HG02852 (cell line): ENCODE results near the gene FAM20C.

ENCODE experiments used
- ATAC-seq: cut with Tn5 transposase; IDR thresholded peaks from one replicate; pipeline ENCODE4 v1.9.1; 2021; ENCODE audit warnings: mild to moderate bottlenecking, moderate library complexity; ENCODE audit not compliant: unreplicated experiment

The FAM20C gene

GRCh38 chr7:266851-267840 is 74.8 kb downstream of the FAM20C start:
- ATAC-seq = no peak

- no peak for ATAC-seq
Measured at GRCh38 chr7:268991-269390, 76.6 kb downstream of the FAM20C start.

- ATAC-seq = no peak
Measured at GRCh38 chr7:269721-270120, 77.3 kb downstream of the FAM20C start.

DNA sequence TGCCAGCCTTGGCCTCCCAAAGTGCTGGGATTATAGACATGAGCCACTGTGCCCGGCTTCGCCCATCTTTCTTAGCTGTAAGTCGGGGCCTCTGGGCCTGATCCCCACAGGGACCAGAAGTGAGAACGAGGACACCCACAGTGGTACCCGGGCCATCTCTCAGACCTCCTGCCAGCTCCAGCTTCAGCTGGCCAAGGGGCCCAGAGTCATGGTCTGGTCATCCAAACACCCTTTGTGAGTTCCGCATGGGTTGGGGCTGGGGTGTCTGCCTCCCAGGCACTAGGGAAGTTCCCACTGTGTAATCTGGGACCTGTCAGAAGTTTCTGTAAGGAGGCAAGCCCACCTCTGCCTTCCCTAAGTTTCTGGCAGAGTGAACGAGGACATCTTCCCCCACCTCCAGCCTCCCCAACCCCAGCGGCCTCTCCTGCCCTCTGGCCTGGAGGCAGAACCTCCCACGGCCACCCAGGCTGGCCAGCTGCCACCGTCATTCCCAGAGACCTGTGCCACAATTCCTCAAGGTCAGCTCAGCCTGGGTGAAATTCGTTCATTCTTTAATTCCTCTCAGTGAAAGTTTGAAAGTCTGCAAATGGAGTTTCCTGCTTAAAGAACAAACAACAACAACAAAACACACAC is 78.1 kb downstream of the FAM20C start:
- no peak for ATAC-seq

DNA sequence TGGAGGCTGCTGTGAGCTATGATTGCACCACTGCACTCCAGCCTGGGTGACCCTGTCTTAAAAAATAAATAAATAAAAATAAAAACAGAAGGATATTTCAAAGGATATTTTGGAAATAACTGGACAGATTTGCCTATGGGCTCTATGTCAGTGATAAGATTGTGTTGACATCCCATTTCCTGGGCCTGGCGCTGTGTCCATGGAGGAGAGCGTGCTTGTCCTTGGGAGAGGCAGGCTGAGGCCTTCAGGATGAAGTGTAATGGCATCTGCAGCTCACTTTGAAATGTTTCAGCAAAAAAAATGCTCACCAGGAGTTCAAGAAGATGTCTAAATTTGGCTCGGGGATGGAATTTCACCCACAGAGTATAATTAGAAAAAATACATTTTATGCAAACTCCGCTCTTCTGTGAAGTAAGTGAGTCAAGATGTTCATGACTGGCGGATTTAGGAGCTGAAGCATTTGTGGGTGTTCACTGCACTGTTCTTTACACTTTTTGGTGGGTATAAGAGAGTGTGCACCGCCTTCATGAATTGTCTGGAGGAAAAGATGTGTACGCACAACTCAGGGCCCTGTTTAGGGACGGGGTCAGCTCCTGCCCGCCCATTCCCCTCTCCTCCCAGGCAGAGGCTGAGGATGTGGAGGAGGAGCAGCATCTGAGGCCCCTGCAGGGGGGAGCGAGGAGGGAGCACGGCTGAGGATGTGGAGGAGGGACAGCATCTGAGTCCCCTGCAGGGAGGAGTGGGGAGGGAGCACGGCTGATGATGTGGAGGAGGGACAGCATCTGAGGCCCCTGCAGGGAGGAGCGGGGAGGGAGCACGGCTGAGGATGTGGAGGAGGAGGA is 79.1 kb downstream of the FAM20C start:
- ATAC-seq = no peak

- ATAC-seq = no peak
Measured at GRCh38 chr7:272108-272615, 79.8 kb downstream of the FAM20C start.

- no peak for ATAC-seq
Measured at GRCh38 chr7:272631-273030, 80.3 kb downstream of the FAM20C start.

DNA sequence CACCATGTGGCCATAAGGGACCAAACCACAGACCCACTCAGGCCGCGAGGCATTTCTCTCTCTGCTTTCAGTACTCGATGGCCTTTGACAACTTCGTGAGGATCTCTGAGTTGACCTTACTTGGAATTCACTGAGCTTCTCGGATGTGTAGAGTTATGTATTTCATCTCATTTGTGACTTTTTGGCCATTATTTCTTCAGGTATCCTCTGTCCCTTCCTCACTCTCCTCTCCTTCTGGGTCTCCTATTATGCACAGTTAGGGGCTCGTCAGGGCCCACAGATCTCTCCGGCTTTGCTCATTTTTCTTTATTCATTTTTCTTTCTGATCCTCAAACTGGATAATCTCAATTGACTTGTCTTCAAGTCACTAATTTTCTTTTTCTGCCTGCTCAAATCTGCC is 81.0 kb downstream of the FAM20C start:
- no peak for ATAC-seq

- no peak for ATAC-seq
Measured at GRCh38 chr7:274266-274665, 81.9 kb downstream of the FAM20C start.

DNA sequence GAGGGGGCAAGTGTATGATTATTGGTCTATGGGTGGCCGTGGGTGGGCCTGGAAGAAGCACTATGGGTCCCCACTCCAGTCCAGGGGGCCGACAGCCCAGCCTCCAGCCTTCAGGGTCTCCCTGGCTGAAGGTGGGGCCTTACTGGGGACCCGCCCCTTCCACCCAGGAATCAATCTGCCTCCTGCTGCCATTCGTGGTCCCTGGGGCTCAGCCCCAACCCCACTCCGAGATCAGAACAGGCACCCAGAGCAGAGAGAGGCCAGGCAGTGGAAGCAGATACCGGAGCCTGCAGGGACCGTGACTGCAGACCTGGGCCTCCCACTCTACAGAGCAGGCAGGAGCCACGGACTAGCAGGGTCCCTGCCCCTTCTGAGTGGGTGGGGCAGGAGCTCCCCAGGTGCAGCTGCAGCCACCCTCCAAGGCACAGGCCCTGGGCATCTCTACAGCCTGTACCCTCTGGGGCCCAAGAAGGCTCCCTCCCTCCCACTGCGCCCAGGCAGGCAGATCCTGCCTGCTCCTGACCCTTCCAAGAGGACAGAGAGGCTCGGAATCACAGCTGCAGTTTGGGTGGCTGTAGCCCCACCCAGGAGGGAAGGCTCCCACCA is 84.0 kb downstream of the FAM20C start:
- ATAC-seq = no peak

DNA sequence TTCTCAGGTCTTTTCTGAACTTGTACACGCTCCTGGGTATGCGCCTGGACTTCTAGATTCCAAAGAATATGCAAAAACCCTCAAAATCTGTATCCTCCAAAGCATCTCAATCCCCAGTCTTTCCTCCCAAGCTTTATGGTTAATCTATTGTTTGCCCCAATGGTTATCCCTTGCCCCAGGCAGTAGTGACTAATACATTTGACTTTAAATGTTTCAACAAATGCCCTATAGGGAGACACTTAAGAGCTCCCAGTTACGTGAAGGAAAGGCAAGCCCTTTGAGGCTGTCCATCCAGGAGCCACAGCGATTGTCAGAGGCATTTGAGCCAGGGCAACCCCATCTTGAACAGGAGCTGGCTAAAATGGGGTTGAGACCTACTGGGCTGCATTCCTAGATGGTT is 84.9 kb downstream of the FAM20C start:
- no peak for ATAC-seq

DNA sequence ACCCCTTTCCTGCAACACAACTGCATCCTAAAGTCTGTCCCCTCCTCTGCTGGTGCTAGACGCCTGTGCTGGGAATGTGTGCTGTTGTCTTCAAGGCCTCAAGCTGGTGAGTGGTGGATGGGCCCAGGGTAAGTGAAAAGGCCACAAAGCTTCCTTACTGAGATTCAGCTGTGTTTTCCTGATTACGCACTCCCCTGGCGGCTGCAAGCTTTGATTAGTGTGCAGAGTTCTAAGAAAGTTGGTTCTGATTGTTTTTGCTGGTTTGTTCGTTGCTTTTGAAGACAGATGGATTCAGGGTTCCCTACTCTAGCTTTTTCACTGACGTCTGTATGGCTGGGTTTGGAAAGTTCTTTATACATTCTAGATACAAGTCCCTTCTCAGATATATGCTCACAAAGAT is 85.7 kb downstream of the FAM20C start:
- no peak for ATAC-seq

DNA sequence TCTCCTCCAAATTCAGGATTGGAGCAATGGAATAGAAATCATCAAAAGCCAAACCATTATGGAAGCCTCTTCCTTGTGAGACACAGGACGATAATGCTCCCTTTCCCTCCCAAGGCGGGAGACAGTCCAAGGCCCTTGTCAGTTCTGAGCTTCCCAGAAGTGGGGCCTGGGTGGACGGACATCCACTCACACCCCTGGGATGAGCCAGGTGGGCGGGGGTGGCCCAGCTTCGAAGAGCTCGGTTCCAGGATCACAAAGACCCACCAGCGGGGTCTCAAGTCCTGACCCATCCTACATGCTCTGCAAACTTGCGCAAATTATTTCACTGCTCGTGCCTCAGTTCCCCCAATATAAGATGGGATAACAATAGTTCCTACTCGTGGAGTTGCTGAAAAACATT is 87.5 kb downstream of the FAM20C start:
- ATAC-seq = no peak

GRCh38 chr7:280461-280860 is 88.1 kb downstream of the FAM20C start:
- no peak for ATAC-seq

DNA sequence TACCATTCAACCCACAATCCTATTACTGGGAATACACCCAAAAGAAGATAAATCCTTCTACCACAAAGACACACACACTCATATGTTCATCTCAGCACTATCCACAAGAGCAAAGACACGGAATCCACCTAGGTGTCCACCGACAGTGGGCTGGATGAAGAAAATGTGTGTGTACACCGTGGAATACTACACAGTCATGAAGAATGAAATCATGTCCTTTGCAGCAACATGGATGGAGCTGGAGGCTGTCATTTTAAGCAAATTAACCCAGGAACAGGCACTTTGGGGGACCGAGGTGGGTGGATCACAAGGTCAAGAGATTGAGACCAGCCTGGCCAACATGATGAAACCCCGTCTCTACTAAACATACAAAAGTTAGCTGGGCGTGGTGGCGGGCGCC is 89.3 kb downstream of the FAM20C start:
- ATAC-seq = no peak

DNA sequence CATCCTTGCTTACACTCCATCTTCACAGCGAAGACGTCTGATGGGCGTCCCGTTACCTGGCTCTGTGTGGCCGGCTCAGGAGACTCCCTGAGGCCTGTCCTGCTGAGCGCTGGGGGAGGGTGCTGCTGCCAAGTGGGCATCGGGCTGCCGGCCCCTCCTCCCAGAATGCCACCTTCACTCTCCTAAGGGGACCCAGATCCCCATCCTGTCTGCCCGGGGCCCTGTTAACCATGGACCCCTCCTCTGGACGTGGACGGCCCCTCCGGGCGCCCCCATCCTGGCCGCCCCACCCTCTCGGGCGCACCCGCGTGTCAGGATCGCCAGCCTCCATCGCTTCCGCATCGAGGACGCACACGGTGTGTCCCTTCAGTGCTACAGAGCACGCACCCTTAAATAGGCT is 90.2 kb downstream of the FAM20C start:
- no peak for ATAC-seq

DNA sequence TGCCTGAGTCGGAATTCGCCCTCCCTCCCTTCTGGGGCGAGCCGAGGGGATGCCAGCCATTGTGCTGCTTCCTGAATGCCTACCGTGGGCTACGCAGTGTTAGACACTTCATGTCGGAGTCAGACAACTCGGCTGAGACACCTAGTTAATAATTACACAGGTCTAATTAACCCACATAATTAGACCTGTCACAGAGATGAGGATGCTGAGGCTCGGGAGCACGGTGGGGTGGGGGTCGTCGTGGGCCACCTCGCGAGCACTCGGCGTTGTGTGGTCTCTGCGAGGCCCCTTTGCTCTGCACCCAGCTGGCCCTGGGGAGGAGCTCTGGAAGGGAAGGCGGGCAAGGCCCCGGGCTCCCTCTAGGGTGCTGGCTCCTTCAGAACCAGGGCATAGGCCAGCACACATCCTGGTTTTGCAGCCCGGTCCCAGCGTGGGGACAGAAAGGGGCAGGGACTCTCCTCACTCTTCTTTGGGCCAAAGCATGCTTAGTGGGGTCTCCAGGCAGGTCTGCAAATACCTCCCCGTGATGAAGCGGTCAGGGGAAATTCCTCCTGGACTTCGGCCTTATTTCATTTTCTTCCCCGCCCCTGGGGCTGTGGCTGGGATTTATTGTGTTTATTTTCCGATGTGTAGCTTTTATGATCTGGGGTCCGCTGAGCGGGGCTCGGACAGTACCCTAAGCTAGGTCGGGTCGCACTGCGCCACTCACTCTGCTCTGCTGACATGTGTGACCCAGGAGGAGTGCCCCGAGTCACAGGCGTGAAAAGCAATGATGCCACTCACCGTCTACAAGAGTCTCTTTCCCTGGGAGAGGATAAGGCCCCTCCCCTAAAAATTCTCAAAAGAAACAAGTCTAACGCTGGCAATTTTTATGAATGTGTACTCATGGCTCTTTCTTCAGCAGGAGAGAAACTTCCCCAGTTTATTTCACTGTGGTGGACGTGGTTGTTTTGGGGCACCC is 92.7 kb downstream of the FAM20C start:
- ATAC-seq = no peak

DNA sequence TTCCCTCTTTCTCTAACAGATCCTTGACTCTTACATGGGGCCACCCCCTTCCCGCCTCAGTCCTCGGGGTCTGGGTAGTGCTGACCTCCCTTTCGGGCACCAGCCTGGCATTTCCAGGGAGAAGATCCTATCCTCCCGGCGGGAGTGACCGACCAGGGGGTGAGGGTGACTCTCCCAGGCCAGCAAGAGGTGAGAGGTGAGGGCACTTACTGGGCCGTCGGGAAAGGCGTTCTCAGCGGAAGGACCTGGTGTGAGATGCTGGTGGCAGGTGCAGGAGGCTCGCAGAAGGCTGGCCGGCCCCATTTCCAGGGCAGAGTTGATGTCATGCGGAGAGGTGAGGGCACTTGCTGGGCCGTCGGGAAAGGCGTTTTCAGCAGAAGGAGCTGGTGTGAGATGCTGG is 93.4 kb downstream of the FAM20C start:
- no peak for ATAC-seq

DNA sequence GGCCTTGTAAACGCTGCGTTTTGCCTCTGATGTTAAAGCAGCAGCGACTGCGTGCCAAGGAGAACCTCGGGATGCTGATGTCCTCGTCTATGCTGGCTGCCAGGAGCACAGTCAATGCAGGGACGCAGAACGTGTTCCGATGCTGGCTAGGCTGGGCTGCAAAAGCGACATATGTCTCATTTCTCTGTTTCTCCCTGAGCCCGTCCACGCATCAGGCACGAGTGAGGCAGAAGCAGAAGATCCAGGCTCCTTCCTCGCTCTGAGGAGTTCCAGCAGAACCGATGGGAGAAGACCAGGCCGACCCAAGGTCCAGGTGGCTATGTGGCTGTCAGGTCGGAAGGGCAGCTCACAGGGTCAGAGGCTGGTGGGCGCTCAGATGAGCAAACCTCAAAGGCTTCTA is 93.9 kb downstream of the FAM20C start:
- ATAC-seq = no peak

- no peak for ATAC-seq
Measured at GRCh38 chr7:288671-289101, 96.3 kb downstream of the FAM20C start.
